ENCODE results near the gene CD1E.

- TF ChIP-seq POLR2A (IDR thresholded peaks at IDR 0.05; ENCODE audit: low read depth, low read length) (no peak), USF2 (IDR thresholded peaks at IDR 0.05; ENCODE audit: low read depth, low read length) (no peak), CTCF (conservative IDR thresholded peaks at IDR 0.05; ENCODE audit: low read depth, low read length) (no peak), CEBPB (IDR thresholded peaks at IDR 0.05; ENCODE audit: low read depth, low read length) (no peak), ELK1 (IDR thresholded peaks at IDR 0.05; ENCODE audit: borderline replicate concordance, low read depth, low read length) (no peak), MAZ (IDR thresholded peaks at IDR 0.05; ENCODE audit: borderline replicate concordance, low read depth, low read length) (no peak)
Measured at GRCh38 chr1:158362482-158362881, 8.8 kb downstream of the CD1E start.

Measured in IMR-90 (cell line).